GM21515 (cell line): Measurements from ENCODE around the gene BLACAT1.
"Not testable (repeated sequence)": the region's sequence is repeated elsewhere in the genome, so short reads cannot be mapped to it uniquely, and the experiment has no call there.

ENCODE experiments used
- ATAC-seq: cut with Tn5 transposase; IDR thresholded peaks from one replicate; pipeline ENCODE4 v1.9.1; 2021; ENCODE audit not compliant: unreplicated experiment

BLACAT1 gene

GRCh38 chr1:205421798-205422197, 34.0 kb downstream of the BLACAT1 start, which contains the start of gene LEMD1:
Gene LEMD1 (minus strand): TSS chr1:205422056. CDS start chr1:205420536, 1,520 bp downstream.
- ATAC-seq, result no peak

- ATAC-seq, result no peak
Observed at GRCh38 chr1:205420938-205421337, 34.9 kb downstream of the BLACAT1 start.

- ATAC-seq, result no peak
Observed at GRCh38 chr1:205417870-205418635, 37.8 kb downstream of the BLACAT1 start.

- no peak for ATAC-seq
Observed at GRCh38 chr1:205416322-205416721, 39.5 kb downstream of the BLACAT1 start.

- no peak for ATAC-seq
Observed at GRCh38 chr1:205410581-205411298, 45.1 kb downstream of the BLACAT1 start.

GRCh38 chr1:205407970-205408369, 47.9 kb downstream of the BLACAT1 start:
- no peak for ATAC-seq

GRCh38 chr1:205406252-205406651, 49.6 kb downstream of the BLACAT1 start:
- not testable (repeated sequence) for ATAC-seq
